Mucosa of descending colon (tissue), 3 donors: ENCODE data around the gene SOX15. TPM values are rescaled to one million over a fixed set of nuclear protein-coding genes. Genes with fewer than 3 reads are reported as not detected.
A peak's percentile ranks its signal among the peaks of the same experiment; 100 is the strongest.

ENCODE experiments used
- ATAC-seq: fragments of 200-7000 bp; cut with Tn5 transposase; one replicate; pipeline ENCODE4 v1.9.1; 2020; ENCODE audit warnings: mild to moderate bottlenecking, moderate library complexity
- DNase-seq, 3 donors: peaks; one replicate each; pipeline ENCODE4 v3.0.0-alpha.2; 2020
- H3K36me3 ChIP-seq: fragments of 200-600 bp; one replicate; pipeline ENCODE4 v1.8.0; 2021; ENCODE audit warnings: low read depth, mild to moderate bottlenecking
- H3K4me1 ChIP-seq: fragments of 200-600 bp; one replicate; pipeline ENCODE4 v1.8.0; 2021; ENCODE audit warnings: low read depth, mild to moderate bottlenecking
- H3K4me3 ChIP-seq: fragments of 200-600 bp; one replicate; pipeline ENCODE4 v1.8.0; 2021; ENCODE audit warnings: mild to moderate bottlenecking
- H3K9me3 ChIP-seq: fragments of 200-600 bp; one replicate; pipeline ENCODE4 v1.8.0; 2021; ENCODE audit warnings: mild to moderate bottlenecking
- CTCF ChIP-seq: fragments of 200-600 bp; IDR thresholded peaks from one replicate; pipeline ENCODE4 v1.8.0; 2022; ENCODE audit warnings: antibody characterized with exemption, mild to moderate bottlenecking
- intact Hi-C, 2 donors: fragments of 100-400 bp; cut with DNase I in 1 of 2; cut with micrococcal nuclease in 1 of 2; formaldehyde crosslinking; loops; one replicate each; pipeline versions ENCODE4 v1.11.0 to v1.11.1; 2022; cut with DNase I, micrococcal nuclease
- total RNA-seq, 3 donors: library from RNA; stranded (reverse); fragmentation: NEBNext Ultra II Directional in 2 of 3; extraction: Animal tissue kit (Norgen Biotek cat#: 25700) in 2 of 3; gene quantifications; one replicate each; pipeline versions ENCODE4 v1.2.1 to v1.2.4, GENCODE V29; 2021 to 2023
- donor health status: DM: no; HTN: no; CAD: no; lungs with moderate emphysema.
- donor health status: DM: no; HTN: no; CAD: no.
- donor health status: DM: no; HTN: yes; CAD: no.

The SOX15 gene
- total RNA-seq, 3 donors from 2014 or later: 0.38 to 4.4 (median 0.41) TPM

- TF ChIP-seq CTCF: no peak
- intact Hi-C loops: loop anchor here in 1 of 2 donors (5.0 kb wide), 1 partner anchor 51 kb away; no protein-coding TSS in a partner anchor
- Histone ChIP-seq H3K36me3 (peaks cover 5% of the 10 kb centered on the region), H3K4me3 (no peak overlapping the region), H3K4me1 (peaks cover 39% of the 10 kb centered on the region), H3K9me3 (no peaks in the 10 kb centered on the region)
- DNase-seq (peak in 1 of 3 donors; percentile 14), ATAC-seq (no peak)
Observed at GRCh38 chr17:7563115-7563869, 26.6 kb downstream of the SOX15 start.

GRCh38 chr17:7562208-7562605 lies 27.7 kb downstream of the SOX15 start:
- TF ChIP-seq CTCF: no peak
- no peaks in the 10 kb centered on the region for H3K9me3 ChIP-seq
- DNase-seq (no peak), ATAC-seq (no peak)
- H3K36me3 ChIP-seq: peaks cover 5% of the 10 kb centered on the region
- intact Hi-C loops: loop anchor here in 1 of 2 donors (5.0 kb wide), 1 partner anchor 50 kb away; no protein-coding TSS in a partner anchor
- H3K4me1 ChIP-seq: peaks cover 49% of the 10 kb centered on the region
- peak overlapping the region; percentile 72 for H3K4me3 ChIP-seq

GRCh38 chr17:7561589-7562207 lies 28.2 kb downstream of the SOX15 start, which contains the start of gene SENP3:
SENP3 (plus strand) TSS chr17:7561919; CDS start chr17:7563077, 1,158 bp downstream.
- Histone ChIP-seq H3K36me3 (peaks cover 5% of the 10 kb centered on the region), H3K9me3 (no peaks in the 10 kb centered on the region), H3K4me1 (peaks cover 49% of the 10 kb centered on the region), H3K4me3 (peak within 1 kb of the TSS; percentile 72)
- intact Hi-C loops: loop anchor here in 1 of 2 donors (2.0 to 5.0 kb wide), 2 partner anchors 49 to 127 kb away; partner anchors contain the start of gene TMEM102
- no peak for TF ChIP-seq CTCF
- peak; percentile 90 to 94 (median 93) for DNase-seq
- ATAC-seq: peak; percentile 70

DNA sequence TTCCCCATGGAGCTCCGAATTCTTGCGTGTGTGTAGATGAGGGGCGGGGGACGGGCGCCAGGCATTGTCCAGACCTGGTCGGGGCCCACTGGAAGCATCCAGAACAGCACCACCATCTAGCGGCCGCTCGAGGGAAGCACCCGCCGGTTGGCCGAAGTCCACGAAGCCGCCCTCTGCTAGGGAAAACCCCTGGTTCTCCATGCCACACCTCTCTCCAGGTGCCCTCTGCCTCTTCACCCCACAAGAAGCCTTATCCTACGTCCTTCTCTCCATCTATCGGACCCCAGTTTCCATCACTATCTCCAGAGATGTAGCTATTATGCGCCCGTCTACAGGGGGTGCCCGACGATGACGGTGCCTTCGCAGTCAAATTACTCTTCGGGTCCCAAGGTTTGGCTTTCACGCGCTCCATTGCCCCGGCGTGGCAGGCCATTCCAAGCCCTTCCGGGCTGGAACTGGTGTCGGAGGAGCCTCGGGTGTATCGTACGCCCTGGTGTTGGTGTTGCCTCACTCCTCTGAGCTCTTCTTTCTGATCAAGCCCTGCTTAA lies 28.8 kb downstream of the SOX15 start:
- intact Hi-C loops: loop anchor here in 1 of 2 donors (2.0 to 5.0 kb wide), 2 partner anchors 49 to 126 kb away; partner anchors contain the start of gene TMEM102

More for the DNA sequence above, 28.8 kb downstream of the SOX15 start:
- peaks cover 3% of the 10 kb centered on the region for H3K36me3 ChIP-seq
- peak; percentile 92 for TF ChIP-seq CTCF
- peak; percentile 70 for ATAC-seq
- peaks cover 55% of the 10 kb centered on the region for H3K4me1 ChIP-seq
- peak; percentile 96 to 97 (median 97) for DNase-seq
- H3K9me3 ChIP-seq: no peaks in the 10 kb centered on the region
- peak overlapping the region; percentile 72 for H3K4me3 ChIP-seq
